NCI-H2227 (cell line): ENCODE data around the gene EPHB3.
"Not testable (repeated sequence)": the region's sequence is repeated elsewhere in the genome, so short reads cannot be mapped to it uniquely, and the experiment has no call there.

Source experiments
- DNase-seq: peaks from one replicate; lab custom pipeline; 2025; ENCODE audit not compliant: unreplicated experiment; lab: John Stamatoyannopoulos, UW

The EPHB3 gene

DNA sequence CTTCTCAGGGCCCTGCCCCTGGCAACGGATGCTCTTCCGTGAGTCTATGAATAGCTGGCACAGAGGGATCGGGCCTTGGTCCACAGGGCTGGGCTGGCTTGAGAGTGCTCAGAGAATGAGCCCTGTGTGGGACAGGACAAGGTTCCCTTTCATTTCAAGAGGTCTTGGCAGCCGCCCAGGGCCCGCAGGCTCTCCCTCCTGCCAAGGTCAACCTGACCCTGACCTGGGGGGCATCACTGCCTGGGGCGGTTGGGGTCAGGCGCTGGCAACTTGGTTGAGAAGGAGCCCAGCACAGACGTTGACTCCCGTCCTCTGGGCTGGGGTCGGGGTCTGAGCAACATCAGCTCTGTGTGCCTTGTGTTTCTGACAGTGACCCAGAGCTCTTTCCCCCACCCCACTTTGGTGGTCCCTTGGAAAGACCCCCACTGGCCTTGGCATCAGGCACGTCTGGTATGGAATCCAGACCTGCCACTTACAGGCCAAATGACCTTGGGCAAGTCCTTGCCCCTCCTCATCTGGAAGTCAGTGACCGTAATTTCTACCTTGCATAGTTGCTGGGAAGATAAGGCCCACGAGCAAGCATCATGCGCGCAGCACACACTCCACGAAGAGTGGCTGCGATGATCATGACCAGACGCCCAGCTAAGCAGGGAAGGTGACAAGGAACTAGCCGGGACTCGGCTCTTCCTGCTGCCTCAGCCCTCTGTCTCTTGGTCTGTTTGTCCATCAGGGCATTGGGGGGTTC lies 36.4 kb downstream of the EPHB3 start:
- DNase-seq, result no peak

DNA sequence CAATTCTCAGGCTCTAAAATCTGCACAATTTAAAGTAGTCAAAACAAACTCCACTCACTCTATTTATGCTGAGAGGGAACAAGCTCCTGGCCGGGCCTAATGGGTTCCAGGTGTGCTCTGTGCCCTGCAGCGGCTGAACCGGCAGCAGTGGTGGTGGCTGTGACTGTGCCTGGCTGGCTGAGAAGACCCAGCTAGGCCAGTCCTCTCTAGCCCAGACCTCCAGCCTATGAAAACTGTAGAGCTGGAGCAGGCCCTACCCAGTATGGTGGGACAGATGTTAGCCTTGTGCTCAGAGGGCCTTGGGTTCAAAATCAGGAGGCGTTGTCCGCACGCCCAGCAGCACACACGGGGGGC lies 37.0 kb downstream of the EPHB3 start:
- no peak for DNase-seq

DNA sequence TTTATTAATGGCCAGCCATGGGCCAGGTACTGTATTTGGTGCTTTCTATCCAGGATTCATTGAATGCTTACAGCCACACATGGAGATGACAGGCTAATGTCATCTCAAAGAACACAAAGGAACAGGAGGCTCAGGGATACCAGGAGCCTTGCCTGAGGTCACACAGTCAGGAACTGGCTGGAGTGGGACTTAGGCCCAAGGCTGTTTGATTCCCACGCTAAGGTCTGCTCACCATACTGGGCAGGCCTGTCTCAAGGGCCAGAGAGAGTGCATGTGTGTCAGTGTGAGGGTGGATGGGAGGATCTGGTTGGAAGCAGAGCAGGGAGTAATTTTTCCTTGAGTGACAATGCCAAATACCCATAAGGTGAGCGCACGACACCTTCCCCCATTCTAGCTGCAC lies 37.6 kb downstream of the EPHB3 start:
- DNase-seq, result no peak

DNA sequence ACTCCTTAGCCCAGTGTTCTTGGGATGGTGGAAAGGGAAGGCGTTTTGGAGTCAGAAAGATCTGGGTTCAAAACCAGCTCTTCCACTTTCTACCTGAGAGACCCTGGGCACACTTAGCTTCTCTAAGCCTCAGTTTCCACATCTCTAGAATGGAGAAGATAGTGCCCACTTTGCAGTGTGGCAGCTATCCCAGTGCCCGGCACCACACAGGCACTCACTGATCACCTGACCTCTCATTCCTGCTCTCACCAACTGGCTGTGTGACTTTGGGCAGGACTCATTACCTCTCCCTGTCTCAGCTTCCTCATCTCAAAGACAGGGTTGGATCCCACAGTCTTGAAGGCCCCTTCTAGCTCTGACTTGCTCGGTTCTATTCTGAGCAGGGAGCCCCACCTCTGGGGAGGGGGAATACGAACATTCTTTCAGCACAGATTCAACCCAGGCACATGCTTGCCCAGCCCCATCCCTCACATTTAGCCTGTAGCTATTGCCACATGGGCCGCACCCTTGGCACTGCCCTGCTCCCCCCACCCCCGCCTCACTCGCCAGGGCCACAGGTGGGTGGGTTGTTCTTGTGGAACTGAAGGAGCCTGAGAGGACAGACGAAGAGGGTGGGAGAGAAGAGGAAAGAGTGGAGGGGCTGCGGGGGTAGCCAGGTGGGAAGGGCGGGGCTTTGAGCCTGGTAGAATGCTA lies 39.2 kb downstream of the EPHB3 start:
- DNase-seq, result no peak

DNA sequence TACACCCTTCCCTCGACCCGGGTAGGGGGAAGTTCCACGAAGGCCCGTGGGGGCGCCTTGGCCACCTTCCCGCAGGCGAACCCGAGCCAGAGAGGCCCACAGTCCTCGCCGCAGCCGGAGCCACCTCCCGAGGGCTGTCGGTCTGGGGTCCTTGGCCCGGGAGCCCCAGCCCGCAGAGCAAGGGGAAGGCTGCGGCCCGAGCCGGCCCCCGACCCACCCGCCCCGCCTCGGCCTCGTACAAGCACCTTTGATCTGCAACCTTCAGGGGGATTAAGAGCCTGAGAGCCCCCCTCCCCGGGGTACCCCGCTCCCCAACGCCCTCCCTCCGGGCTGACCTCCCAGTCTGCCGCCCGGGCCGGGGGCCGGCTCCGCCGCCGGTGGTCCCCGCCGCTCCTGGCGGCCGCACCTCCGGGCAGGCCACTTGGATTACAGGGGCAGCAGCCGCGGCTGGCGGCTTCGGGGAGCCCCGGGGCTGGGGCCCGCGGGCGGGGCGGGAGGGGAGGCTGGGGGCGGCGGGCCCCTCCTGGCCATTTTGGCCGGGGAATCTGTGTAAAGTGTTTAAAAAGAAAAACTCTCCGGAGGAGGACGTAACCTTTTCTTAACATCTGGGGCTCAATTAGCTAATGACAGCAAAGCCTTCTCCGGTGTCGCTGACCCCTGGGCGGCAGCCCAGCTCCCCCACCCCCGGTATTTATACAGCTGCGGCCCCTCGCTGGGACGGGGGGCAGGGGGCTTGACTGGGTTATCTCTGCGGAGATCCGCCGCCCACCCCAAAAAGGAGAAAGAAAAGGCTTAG lies 40.2 kb downstream of the EPHB3 start:
- no peak for DNase-seq

DNA sequence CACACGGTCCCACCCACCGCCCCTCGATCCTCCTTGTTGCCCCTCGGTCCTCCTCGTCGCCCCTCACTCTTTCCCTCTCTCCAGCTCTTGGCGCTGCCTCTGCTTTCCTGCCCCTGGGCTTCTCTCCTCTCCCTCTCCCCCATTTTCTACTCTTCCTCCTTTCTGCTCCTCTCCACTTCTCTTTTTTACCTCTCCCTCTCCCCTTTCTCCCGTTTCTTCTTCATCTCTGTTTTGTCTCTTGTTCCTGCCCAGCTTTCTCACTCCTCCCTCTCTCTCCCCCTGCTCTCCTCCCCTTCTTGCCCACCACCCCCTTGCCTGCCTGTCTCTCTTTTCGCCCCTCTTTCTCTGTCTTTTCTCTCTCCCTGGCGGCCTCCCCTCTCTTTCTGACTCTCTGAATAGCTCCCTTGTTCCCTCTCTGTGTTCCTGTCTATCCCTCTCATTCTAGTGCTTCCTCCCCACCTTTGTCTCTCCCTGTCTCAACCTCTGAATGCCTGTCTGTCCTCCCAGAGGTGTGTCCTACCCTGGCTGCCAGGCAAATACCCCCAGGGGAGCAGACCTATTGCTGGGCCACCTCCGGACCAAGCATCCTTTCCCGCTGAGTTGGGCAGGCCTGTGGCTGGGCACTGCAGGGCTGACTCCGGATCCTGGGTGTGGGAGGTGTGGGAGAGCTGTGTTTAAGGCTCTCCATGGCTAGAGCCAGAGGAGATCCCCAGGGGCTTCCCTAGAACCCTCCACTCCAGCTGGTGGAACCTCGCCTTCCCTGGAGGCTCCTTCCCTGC lies 41.0 kb downstream of the EPHB3 start:
- no peak for DNase-seq

DNA sequence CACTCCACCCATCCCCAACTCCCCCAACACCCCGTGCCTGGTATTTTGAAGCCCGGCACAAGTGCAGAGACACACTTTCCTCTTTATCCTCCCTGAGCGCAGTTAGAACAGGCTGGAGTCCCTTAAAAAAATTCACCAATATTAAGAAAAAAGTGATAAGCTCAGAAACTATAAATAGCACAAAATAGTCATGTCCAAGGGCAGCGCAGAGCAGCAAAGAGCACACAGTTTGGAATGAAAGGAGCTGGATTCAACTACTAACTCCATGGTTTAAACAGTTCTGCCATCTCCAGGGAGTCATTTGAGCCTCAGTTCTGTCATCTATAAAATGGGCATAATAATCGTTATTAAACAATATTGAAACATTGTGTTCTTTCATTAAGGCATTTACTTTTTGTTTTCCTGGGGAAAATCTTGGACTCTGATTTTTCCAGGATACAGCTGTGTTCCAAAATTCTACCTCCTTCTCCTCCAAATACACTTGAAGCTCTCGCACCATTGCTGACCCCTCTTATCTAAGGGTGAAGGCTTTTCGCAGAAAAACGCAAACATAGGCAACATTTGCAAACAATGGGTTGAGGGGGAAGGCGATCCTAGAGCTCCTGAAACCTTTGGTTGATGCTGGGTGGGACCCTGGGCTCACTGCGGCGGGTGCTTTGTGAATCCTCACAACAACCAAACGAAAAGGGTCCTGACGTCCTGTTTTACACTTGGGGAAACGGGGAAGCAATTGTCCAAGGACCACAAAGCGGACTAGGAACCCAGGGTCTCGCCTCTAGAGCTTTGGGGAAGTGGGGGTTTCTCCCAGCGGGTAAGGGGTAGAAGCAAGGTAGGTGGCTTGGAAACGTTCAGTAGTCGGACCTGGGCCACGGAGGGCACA lies 41.8 kb downstream of the EPHB3 start:
- DNase-seq, result no peak

DNA sequence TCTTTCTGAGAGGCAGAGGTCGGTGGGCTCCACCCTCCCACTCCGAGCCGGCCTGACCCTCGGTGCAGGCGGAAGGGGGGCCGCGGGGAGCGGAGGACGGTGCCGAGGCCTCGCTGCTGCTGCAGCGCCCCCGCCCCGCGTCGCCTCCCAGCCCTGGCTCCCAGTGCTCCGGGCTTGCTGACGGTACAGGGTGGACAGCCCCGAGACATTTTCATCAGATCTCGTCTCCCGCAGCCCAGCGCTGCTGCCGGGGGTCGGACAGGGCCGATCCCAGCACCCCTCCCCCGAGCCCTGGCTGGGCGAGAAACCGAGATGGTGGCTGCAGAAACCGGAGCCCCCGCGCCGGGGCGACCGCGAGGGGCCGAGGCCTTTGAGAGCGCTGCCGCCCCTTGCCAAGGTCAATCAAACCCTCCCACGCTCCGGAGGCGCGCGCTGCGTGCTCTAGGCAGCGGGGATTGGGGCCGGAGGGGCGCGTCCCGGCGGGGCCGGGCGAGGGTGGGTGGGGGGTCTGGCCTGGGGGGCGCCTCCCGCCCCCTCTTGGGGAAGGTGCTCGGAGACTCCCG lies 42.5 kb downstream of the EPHB3 start:
- peak; percentile 43 for DNase-seq

DNA sequence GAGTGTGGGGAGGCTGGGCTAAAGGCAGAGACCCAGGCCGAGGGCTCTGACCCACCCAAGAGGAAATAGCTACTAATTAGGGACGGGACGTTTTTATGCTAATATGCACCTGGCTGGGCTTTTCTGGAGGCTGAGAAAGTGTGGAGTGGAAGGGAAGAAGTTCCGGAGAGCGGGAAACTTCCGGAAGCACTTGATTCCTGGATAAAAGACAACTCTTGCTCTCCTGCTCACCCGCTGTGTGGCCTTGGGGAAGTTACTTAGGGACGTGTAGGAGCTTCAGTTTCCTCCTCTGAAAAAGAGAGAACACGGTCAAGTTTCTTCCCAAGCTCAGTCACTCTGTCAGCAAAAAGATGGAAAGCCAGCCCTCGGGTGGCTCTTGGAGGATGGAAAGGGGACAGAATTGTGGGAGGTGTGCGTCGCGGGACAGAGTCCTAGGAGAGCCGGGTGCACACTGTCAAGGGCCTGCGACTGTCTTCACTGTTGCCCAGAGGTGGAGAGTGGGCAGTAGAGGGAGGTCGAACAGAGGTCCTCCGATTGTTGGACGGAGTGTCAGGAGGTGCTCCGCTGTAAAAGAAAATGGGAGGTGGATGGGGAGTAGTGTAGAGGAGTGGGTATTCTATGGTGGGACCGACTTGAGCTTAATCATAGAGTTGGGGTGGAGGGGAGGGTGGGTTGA lies 43.2 kb downstream of the EPHB3 start:
- no peak for DNase-seq

DNA sequence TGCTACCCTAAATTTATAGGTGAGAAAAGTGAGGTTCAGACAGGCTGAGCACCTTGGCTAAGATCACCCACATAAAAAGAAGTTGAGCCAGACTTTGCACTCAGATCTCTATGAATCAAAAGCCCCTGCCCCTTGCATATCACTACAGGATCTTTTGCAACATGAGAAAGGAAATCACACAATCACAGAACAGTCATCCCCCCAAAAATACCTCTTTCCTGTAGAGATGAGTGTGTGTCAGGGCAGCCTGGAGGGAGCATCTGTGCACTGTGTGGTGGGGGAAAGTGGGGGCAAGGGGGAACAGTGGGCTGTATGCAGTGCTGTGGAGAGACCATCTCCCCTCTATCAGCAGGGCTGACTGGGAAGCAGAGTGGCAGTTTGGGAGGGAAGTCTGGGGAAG lies 46.6 kb downstream of the EPHB3 start:
- DNase-seq, result no peak

DNA sequence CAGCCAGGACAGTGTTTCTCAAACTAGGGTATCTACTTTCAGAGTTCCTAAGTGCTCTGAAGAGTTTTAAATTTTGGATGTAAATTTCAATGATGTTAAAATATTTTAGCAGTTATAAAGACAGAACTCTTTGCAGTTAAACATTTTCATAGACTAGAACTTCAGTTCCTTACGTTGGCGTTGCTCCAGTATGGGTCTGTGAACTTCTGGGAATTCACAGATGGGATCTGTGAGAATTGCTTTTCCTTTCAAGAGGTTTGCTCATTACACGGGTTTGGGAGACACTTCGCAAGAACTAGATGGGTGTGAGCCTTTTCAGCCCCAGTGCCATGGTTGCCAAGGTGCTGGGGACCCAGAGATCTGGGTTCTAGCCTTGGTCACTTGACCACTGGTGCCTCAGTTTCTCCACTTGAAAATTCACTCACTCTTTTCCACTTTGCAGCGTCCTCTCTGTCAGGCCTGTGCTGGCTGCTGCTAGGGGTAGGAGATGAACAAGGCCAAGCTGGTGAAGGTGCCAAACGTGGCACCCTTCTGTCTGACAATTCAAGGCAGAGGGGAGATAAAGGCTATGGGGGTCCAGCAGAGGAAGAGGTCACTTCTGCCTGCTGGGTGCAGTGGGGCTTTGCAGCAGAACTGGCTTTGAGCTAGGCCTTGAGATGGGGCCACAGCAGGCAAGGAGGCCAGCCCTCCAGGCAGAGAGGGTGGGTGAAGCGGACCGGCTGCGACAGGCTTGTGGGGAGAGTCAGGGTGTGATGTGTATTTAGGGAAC lies 48.1 kb downstream of the EPHB3 start:
- DNase-seq, result no peak

DNA sequence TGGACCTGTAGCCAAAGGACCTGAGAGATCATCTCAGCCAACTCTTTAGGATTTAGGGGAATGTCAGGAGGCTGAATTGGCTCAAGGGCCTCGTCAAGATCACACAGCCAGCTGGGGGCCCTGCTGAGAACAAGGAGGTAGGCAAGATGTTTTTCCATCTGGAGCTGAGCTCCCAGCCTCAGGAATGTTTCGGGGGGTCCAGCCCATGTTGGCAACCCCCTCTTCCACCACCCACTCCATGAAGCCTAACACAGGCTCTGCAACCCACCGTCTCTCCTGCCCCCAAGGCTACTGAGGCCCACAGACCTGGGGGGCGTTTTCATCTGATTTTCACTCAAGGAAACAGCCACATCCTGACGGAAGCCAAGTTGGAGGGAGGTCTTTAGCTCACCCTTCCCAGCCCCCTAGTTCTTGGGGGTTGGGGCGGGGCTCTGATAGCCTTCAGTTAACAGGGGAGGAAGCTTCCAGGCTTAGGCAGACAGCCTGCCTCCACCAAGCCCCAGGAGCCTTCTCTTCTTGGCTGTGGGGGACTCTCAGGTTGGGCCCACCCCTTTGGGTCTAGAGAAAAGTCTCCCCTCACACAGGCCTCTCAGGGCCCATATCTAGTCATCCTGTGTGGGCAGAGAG lies 48.8 kb downstream of the EPHB3 start:
- DNase-seq, result no peak

DNA sequence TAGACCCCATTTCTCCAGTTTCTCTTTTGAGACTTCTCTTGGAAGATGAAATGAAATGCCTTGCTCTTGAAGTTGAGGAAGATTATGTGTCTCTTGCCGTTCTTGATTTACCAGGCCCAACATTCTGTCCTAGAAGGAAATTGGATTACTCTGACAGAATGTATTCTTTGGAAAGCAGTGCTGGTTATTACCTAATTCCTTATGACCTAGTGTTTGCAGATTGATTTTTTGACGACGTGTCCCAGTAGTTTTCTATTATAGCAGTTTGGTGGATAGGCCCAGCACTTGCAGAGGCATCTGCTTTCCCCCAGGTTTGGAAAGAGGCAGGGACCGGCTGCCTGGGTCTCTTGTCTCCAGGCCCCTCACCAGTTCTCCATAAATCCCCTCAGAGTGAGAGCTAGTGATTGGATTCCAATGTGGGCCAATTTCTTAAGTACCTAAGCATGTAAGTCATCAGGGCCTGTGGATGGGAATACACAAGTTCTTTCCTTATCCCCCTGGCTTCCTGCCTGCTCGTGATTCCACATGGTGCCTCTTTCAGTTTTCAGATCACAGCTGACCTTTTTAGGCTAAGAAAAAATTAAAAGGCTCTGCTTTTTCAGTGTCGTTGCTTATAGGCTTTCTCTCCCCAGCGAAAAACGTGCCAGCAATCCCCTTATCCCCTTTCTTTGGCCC lies 50.2 kb downstream of the EPHB3 start:
- no peak for DNase-seq

DNA sequence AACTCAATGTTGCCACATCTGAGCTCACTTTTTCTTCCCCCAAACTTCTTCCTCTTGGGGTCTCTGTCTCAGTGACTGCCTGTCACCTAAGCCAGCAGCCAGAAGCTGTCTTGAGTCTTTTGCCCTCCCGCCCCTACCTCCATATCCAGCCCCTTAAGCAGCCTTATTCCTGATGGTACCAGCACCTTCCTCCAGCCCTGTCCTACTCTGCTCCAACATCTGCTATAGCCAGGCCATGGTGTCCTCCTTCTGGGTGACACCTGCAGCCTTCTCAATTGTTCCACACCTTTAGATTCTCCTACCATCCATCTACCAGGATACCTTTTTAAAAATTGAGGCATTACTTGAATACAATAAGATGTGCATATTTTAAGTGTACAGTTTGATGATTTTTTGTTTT lies 53.8 kb downstream of the EPHB3 start:
- no peak for DNase-seq

DNA sequence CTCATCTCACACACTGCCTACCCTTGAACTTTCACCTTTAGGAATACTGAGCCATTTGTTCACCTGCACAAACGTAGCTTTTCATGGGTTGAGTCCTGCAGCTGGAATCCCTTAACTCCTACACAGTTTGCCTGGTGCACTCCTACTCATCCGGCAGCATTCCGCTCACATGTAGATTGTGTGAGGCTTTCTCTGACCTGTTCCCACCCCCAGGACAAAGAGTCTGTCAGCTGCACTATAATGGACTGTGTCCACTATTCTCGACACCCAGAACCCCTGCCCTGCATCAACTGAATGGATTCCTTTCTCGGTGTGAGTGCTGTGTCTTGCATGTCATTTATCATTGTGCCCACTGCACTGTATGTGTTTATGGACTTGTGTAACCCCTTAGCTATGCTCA lies 54.9 kb downstream of the EPHB3 start:
- no peak for DNase-seq

DNA sequence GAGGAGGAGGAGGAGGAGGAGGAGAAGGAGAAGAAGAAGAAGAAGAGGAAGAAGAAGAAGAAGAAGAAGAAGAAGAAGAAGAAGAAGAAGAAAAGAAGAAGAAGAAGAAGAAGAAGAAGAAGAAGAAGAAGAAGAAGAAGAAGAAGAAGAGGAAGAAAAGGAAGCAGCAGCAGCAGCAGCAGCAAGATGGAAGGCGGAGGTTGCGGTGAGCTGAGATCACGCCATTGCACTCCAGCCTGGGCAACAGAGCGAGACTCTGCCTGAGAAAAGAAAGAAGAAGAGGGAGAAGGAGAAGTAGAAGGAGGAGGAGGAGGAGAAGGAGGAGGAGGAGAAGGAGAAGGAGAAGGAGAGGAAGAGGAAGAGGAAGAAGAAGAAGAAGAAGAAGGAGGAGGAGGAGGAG lies 55.7 kb downstream of the EPHB3 start:
- not testable (repeated sequence) for DNase-seq

DNA sequence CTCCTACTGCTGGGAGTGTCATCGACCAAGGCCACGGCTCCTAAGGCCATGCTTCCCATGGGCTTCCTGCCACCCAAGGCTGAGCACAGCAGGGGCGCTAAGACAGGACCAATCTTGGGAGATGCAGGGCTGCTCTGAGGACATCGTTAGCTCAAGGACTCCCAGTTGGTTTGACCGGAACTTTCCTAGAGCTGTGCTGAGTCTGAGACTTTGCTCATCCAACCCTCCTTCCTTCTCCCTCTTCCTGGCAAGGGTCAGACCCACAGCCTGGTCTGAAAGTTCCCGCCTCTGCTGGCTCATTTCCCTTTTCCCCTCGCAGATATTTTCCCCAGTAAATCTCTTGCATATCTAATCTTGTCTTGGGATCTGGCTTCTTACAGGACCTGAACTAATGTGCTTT lies 57.2 kb downstream of the EPHB3 start:
- DNase-seq, result no peak

DNA sequence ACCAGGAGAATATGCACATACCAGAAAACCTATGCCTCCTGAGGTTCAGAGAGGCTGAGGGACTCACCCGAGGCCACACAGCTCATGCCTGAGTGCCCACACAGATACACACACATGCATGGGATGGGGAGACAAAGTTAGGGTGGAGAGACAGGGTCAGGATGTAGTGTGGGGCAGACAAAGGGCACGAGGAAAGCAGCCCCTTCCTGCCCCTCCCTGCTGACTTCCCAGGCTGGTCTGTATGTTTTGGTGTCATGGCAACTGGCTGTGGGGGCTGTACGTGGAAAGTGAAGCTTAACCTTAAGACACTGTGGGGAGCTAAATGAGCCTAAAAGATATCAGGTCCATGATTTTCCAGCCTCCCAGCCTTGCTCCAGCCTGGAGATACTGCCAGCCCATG lies 57.8 kb downstream of the EPHB3 start:
- DNase-seq, result no peak
